IPS-18c (cell line): ENCODE measurements around the gene NDST1.
A peak's percentile ranks its signal among the peaks of the same experiment; 100 is the strongest.

ENCODE experiments used
- H3K4me3 ChIP-seq: 2 replicates; pipeline ENCODE4 v1.7.0; 2013; ENCODE audit warnings: low read depth, mild to moderate bottlenecking, low read length, moderate library complexity; ENCODE audit not compliant: insufficient read depth
- H3K9me3 ChIP-seq: one replicate; pipeline ENCODE4 v1.6.1; 2013; ENCODE audit warnings: mild to moderate bottlenecking, low read length, moderate library complexity; ENCODE audit not compliant: control insufficient read depth, insufficient read depth

The NDST1 gene

DNA sequence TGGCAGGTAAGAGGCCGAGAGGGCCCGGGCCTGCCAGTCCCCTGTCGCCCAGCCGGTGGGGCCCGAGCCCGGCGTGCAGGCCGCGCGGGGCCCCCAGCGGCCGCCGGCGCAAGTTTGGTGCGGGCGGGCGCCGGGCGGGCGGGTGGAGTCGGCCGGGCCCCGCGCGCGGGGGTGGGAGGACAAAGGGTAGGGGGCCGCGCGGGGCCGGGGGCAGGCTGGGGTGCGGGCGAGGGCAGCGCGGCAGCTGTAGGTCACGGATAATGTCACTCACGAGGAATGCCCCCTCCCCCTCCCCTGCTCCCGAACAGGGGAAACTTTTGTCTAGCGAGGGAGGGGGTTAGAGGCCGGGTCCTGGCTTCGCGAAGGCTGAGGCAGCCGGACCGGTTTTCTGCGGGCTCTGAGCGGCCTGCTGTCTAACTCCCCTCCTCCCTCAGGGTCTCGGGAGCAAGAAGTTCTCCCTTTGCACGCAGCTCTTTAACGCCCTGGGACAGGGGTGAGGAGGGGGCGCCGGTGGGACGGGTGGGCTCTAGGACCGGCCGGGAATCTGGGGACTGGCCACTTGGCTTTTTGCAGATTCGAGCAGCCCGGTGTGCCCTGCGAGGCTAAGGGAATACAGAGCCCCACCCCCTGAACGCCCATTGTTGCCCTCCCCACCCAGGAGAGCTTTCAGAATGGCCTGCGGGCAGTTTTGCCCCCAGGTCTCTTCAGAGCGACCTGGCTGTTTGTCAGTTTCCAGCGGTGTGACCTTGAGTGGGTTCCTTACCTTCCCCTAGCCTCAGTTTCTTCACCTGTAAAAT lies 21.3 kb upstream of the NDST1 start:
- no peaks in the 10 kb centered on the region for H3K9me3 ChIP-seq
- H3K4me3 ChIP-seq = peak overlapping the region; percentile 77

DNA sequence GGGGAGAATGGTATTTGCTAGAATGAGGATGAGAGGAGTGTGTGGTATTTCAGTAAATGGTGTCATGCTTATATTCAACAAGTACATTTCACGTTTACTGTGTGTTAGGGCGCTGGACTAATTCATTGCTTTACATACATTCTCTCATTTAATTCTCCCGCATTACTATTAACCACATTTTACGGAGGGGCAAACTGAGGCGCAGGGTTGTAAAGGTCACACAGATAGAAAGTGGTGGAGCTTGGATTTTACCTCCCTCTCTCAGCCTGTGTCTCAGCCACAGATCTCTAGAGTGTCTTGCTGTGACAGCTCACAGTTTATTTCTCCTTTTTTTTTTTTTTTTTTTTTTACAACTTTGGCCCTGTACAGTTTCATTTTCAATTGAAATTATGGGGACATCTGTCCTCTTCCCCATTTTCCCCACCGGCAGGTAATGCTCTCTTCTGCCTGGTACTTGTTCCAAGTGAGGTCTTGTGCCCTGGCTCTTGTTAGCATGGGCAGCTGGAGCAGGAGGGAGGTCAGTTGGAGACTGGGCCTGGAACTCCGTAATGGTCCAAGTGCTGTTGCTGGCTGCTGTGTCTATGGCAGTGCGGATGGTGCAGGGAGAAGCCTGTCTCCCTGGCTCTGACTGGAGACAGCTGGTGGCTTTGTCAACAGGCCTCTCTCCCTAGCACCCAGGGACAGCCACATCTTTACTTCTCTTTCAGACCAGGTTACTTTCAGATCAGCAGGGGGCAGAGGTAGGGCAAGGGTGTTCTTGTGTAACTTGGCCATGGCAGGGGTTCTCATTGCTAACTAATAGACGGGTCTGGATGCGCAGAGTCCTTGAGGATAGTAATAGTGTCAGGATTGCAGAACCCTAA lies 20.5 kb upstream of the NDST1 start:
- Histone ChIP-seq H3K9me3 (no peaks in the 10 kb centered on the region), H3K4me3 (peak overlapping the region; percentile 77)

DNA sequence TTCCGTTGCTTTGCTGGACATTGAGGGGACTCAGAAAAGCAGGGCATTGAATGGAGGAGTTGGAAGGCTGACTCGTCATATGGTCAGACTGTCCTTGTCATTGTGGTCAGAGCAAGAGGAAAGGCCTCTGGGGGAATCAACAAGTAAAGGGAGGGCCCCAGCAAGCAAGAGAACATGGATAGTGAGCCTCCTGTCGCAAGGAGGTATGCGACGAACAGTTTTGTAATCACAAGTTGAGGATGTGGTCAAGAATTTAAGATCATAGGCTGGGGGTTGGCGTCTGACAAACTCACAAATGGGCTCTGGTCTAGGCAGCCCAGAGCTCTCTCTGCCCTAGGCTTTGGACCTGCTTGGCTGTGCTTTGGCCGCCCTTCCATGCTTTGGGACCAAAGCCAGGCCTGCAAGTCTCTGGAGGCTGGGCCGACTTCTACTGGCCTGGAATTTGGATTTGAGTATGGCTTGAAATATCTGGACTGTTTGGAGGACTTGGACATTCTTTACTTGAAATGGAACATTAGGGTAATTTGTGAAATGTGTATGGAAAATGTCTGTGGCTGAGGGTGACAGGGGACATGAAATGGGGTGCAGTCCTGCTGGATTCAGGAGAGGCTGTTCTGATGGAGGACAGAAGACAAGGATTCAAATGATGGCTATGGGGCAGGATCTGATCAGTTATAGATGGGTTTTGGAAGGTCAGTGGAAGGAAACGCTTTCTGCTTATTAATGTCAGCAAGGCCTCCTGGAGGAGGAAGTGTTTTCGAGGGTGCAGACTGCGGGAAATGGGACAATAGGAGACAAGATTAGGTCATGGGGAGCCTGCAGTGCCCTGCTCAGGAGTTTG lies 19.2 kb upstream of the NDST1 start:
- H3K4me3 ChIP-seq = peak overlapping the region; percentile 15; the same call in 1 of the 2 replicates
- H3K9me3 ChIP-seq = no peaks in the 10 kb centered on the region

DNA sequence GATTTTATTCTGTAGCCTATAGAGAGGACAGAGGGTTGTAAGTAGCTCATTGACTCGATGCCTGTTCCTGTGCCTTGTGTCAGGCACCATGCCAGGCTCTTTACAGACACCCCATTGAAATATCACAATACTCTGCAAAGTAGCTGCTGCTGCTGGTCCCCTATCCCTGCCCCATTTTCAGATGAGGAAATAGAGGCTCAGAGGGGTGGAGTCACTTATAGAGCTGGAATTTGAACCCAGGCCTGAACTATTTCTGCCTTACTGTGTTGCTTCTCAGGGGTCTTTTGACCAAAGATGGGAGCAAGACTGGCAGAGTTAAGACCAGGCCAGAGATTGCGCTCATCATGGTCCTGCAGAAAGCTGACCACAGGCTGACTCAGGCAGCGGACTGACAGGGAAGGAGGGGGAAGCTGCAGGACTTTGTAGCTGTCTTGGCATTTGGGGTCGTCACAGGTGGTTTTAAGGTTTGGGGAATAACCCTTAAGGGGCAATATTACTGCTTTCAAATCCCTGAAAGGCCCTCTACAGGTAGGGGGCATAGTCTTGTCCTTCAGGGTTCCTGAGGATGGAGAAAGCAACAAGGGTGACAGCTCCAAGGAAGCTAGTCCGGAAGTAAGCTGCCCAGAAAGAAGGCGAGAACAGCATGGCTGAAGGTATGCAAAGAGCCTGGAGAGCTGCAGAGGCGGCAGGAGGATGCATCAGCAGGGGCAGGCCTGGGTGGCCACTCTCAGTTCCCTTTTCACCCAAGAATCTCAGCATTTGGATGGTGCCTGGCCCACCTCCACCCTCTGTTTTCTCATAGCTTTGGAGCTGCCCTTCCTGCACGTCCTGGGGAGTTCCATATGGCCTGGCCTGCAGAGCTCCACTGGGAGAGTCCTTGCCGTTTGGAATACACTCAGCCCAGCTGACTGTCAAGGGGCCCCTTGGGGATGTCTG lies 18.3 kb upstream of the NDST1 start:
- Histone ChIP-seq H3K9me3 (no peaks in the 10 kb centered on the region), H3K4me3 (no peak overlapping the region)

DNA sequence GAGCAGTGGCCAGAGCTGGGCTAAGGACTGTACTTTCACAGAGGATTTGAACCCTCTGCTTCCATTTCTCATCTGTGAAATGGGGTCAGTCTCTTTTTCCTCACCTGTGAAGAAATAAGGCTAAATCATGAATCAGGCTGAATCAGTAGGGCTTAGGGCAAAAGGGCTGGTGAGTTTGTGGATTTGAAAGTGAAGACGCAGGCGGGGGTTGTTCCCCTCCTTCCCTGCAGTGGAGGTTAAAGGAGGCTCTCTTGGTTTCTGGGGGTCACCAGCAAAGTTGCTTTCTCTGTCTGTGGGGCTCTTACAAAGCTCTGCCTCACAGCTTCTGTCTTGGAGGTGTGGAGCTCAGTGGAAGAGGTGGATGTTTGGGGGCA lies 17.6 kb upstream of the NDST1 start:
- no peak overlapping the region for H3K4me3 ChIP-seq
- H3K9me3 ChIP-seq = no peaks in the 10 kb centered on the region

DNA sequence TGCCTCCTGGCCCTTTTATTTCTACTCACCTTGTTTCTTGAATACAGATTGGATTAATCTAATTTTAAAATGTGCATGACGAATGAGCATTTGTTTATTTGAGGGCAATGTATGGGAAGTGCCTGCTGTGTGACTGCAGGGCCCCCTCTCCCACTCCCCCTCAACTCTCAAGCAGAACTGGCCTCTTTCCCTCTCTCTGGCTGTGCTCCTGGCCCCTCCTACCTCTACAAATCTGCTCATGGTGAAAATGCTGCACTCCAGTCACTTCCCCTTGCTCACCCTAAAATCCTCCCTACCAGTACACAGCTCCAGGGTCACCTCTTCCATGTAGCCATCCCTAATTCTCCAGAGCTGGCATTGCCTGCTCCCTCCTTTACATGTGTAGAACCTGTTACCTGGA lies 17.2 kb upstream of the NDST1 start:
- Histone ChIP-seq H3K9me3 (no peaks in the 10 kb centered on the region), H3K4me3 (no peak overlapping the region)

DNA sequence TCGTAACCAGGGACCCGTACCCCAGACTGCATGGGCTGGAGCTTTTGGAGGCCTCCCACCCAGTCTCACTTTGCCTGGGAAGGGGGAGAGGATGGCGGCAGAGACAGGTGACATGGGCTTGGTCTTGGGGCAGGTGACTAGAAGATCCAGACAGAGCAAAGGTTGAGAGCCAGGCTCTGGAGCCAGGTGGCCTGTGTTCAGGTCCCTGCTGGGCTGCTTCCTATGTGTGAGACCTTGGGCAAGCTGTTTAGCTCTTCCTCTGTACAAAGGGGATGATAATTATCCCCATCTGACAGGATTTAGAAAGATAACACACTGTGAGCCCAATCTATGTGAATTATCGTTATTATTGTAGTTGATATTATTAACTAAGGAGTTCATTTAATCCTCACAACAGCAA lies 16.1 kb upstream of the NDST1 start:
- Histone ChIP-seq H3K4me3 (no peak overlapping the region; the same call in 1 of the 2 replicates), H3K9me3 (no peaks in the 10 kb centered on the region)

DNA sequence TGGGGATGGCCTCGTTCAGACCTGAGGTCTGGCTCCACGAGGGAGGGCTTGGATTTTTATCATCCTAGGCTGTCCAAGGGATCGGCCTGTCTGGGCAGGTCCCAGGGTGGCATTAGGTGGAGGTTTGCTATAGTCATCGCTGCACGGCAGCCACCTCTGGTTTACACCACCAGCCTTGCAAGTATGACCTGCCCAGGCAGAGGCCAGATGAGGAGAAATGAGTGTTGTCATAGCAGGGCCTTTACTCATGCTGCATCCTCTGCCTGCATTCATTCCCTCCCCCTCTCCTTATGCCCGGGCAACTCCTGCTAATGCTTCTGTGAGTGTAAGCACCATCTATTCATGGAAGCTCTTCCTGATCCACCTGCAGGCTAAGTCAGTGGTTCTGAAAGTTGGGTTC lies 15.3 kb upstream of the NDST1 start:
- Histone ChIP-seq H3K9me3 (no peaks in the 10 kb centered on the region), H3K4me3 (no peak overlapping the region; the same call in 1 of the 2 replicates)

DNA sequence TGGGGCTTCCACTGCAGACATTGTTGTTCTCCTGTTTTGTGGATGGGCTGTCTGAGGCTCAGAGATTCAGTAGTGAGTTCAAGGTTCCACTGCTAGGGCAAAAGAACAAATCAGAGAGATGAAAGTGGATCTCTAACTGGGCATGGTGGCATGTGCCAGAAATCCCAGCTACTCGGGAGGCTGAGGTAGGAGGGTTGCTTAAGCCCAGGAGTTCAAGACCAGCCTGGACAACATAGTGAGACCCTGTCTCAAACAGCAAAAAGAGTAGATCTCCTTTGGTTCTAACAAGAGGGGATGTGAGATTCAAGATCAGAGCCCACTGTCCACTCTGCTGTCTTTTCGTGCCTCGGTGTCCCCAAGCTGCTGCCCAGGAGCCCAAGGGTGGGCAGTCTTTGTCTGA lies 11.8 kb upstream of the NDST1 start:
- no peak overlapping the region for H3K4me3 ChIP-seq
- H3K9me3 ChIP-seq = no peaks in the 10 kb centered on the region

DNA sequence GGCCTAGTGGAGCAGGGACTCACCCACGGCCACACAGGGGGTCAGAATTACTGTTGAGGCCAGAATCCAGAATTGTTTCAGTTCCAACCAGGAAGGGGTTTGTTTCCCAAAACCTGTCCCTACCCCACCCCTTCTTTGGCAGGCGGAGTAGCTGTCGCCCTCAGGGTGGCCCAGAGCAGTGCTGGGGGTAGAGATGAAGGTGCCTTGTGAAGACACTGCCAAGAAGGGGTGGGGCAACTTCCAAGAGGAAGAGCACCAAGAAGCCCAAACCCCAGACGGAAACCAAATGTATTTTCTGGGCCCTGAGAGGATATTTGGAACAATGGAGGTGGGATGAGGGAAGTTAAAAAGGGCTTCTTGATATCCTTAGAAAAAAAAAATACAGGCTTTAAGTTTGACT lies 11.4 kb upstream of the NDST1 start:
- Histone ChIP-seq H3K9me3 (no peaks in the 10 kb centered on the region), H3K4me3 (no peak overlapping the region)

DNA sequence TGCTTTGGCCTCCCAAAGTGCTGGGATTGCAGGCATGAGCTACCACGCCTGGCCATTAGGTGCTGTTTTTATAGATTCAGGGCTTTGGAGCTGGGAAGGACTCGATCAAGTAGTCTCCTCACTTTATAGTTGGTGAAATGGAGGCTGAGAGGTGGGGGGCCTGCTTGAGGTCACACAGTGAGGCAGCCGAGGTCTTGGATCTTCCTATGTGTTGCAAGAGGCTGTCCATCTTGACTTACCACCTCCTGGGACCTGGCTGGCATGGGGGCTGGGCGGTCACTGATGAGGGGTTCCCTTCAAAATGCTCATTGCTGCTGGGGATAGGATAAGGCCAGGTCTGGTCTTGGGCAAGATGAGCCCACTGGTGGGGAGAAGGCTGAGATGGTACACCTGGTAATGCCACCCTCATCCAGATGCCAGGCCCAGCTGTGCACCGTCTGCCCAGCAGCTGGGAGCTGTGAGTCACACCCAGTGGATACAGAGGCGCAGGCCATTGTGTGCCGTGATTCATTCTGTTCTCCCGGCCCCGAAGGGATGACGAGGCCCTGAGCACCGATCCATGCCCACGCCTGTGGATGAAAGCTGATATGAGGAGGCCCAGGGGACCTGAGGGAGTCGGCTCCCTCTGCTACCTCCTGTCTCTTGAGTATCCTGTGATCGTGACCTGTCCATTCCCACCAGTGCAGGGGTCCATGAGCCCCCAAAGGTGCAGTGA lies 10.5 kb upstream of the NDST1 start:
- Histone ChIP-seq H3K9me3 (no peaks in the 10 kb centered on the region), H3K4me3 (no peak overlapping the region)

DNA sequence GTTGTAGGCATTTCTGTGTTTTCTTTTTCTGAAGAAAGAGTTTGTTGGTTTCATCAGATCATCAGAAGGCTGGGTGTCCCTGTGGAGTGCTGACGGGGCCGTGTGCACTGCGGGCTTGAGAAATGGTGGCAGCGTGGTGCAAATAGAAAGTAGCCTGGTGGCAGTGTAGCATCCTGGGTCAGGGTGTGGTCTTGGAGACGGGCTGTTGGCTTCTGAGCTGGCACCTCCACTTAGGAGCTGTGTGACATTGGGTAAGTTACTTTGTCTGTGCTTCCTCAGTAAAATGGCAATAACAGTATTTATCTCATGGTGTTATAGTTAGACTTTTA lies 10.0 kb upstream of the NDST1 start:
- Histone ChIP-seq H3K9me3 (no peaks in the 10 kb centered on the region), H3K4me3 (no peak overlapping the region)

DNA sequence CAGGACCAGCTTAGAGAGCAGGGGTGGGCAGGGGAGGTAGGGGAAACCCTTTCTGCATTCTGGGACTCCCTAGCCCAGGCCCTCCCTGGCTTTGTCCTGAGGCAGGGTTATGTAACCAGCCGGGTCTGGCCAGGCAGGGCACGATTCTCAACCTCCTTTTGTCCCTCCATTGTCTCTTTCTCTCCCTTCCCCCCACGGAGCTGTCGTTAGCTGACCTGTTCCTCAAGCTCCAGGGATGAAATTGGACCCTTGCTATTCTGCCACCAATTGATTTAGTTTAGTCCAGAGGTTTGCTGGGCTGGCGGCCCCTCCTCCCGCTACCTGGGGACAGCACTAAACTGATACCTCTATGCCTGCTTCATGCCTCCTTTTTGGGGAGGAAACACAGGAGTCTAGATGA lies 9.4 kb upstream of the NDST1 start:
- no peak overlapping the region; the same call in 1 of the 2 replicates for H3K4me3 ChIP-seq
- no peaks in the 10 kb centered on the region for H3K9me3 ChIP-seq

DNA sequence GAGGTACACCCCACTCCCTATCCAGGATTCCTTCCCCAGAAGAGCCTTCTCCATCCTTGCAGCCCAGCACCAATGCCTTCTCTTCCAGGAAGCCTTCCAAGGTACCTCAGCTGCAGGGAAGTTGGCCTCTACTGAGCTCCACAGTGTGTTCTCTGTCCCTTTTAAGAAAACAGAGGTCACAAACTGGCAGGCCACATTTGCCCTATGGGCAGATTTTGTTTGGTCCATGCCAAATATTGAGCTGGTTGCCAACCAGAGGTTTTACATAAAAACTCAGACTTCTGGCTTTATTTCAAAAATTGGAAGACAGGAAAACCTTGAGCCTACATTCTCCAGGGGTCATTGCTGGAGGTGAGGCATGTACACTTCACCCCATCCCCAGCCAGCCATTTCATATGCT lies 9.0 kb upstream of the NDST1 start:
- H3K4me3 ChIP-seq = no peak overlapping the region
- H3K9me3 ChIP-seq = no peaks in the 10 kb centered on the region

DNA sequence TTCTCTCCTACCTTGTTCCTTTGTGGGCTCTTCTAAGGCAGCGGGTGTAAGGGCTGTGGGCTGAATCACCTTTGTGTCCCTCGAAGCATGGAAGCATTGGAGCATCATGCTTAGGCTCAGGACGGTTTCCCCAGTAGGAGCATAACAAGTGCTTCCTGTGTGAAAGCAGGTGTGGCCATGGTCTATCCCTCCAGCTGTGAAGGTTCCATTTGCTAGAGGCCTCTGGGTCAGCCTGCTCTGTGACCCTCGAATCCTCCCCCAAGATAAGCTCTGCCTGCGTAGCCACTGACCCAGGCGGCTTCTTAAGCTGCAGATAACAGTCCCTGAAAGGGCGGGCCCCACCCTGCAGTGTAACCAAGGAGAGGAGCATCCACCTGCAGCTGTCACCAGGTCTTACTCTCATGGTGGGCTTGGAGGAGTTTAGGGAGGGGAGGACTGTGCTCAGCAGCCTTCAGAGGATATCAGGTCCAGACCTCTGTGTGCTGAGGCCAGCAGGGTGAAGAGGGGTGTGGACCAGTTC lies 8.4 kb upstream of the NDST1 start:
- Histone ChIP-seq H3K4me3 (no peak overlapping the region), H3K9me3 (no peaks in the 10 kb centered on the region)

DNA sequence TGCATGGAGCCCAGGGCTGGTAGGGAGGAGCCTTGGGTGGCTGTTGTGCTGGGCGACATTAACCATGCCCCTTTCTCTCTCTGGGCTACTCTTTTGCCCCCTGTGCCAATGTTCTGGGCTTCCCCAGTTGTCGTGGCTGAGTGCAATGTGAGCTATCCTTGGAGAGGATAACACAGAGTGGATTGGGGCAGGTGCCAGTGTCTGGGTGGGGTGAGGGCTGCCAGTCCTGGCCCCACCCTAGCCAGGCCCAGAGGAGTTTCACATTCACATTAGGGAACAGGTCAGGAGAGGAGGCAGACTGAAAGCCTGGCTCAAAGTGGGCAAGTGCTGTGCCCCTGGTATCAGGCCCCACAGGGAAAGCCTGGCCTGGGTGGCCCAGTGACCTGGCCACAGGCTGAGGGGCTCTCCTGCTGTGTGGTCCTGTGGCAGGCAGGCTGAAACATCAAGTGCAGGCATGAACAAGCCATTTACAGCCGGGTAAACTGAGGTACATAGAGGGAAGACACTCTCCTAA lies 7.5 kb upstream of the NDST1 start:
- Histone ChIP-seq H3K4me3 (no peak overlapping the region), H3K9me3 (no peaks in the 10 kb centered on the region)
